ENCODE data around the gene BANK1.

The BANK1 gene

GRCh38 chr4:101989551-101989950, 199.0 kb downstream of the BANK1 start:
- Histone ChIP-seq H3K4me2 (peak overlapping the region; percentile 69; the same call in 1 of the 2 replicates), H3K4me3 (no peak overlapping the region), H3K27ac (0 out of 2 replicates have a peak overlapping the region, but pooled peaks have one; percentile 50), H3K9me3 (peaks cover 12% of the 10 kb centered on the region), H3K36me3 (no peaks in the 10 kb centered on the region), H3K27me3 (no peaks in the 10 kb centered on the region), H4K20me1 (no peaks in the 10 kb centered on the region), H3K9ac (no peak overlapping the region), H3K4me1 (peaks cover 71% of the 10 kb centered on the region)
- TF ChIP-seq Cebpa-rat (IDR thresholded peaks at IDR 0.05) = no peak

GRCh38 chr4:101992446-101992845, 201.9 kb downstream of the BANK1 start:
- Histone ChIP-seq H3K36me3 (no peaks in the 10 kb centered on the region), H3K27ac (no peak overlapping the region), H3K4me1 (peaks cover 67% of the 10 kb centered on the region), H3K4me3 (no peak overlapping the region), H4K20me1 (no peaks in the 10 kb centered on the region), H3K9me3 (peaks cover 12% of the 10 kb centered on the region), H3K9ac (no peak overlapping the region), H3K4me2 (peak overlapping the region; percentile 49; the same call in 1 of the 2 replicates), H3K27me3 (no peaks in the 10 kb centered on the region)
- no peak for TF ChIP-seq Cebpa-rat (IDR thresholded peaks at IDR 0.05)

- TF ChIP-seq Cebpa-rat (IDR thresholded peaks at IDR 0.05) = no peak
- Histone ChIP-seq H3K9me3 (peaks cover 12% of the 10 kb centered on the region), H4K20me1 (no peaks in the 10 kb centered on the region), H3K4me2 (peak overlapping the region; percentile 49), H3K36me3 (no peaks in the 10 kb centered on the region), H3K9ac (no peak overlapping the region), H3K4me1 (peaks cover 60% of the 10 kb centered on the region), H3K27ac (peak overlapping the region; percentile 47; the same call in 1 of the 2 replicates), H3K27me3 (no peaks in the 10 kb centered on the region), H3K4me3 (no peak overlapping the region)
Measured at GRCh38 chr4:101993002-101993841, 202.7 kb downstream of the BANK1 start.

- H3K4me3 ChIP-seq = no peak overlapping the region
- peak overlapping the region; percentile 47; the same call in 1 of the 2 replicates for H3K27ac ChIP-seq
- peaks cover 51% of the 10 kb centered on the region for H3K4me1 ChIP-seq
- no peak overlapping the region for H3K9ac ChIP-seq
- no peaks in the 10 kb centered on the region for H4K20me1 ChIP-seq
- peaks cover 12% of the 10 kb centered on the region for H3K9me3 ChIP-seq
- H3K4me2 ChIP-seq = peak overlapping the region; percentile 49; the same call in 1 of the 2 replicates
- no peaks in the 10 kb centered on the region for H3K27me3 ChIP-seq
- no peak for TF ChIP-seq Cebpa-rat (IDR thresholded peaks at IDR 0.05)
- H3K36me3 ChIP-seq = no peaks in the 10 kb centered on the region
Measured at GRCh38 chr4:101993842-101994775, 203.6 kb downstream of the BANK1 start.

GRCh38 chr4:102007959-102008425, 217.5 kb downstream of the BANK1 start:
- Histone ChIP-seq H3K27me3 (no peaks in the 10 kb centered on the region), H3K9me3 (no peaks in the 10 kb centered on the region), H3K27ac (no peak overlapping the region), H3K4me2 (no peak overlapping the region), H3K4me1 (no peaks in the 10 kb centered on the region), H3K36me3 (no peaks in the 10 kb centered on the region), H3K9ac (no peak overlapping the region), H3K4me3 (no peak overlapping the region), H4K20me1 (no peaks in the 10 kb centered on the region)
- TF ChIP-seq Cebpa-rat (IDR thresholded peaks at IDR 0.05) = no peak

GRCh38 chr4:102008711-102009110, 218.2 kb downstream of the BANK1 start:
- no peak overlapping the region for H3K4me2 ChIP-seq
- no peaks in the 10 kb centered on the region for H3K9me3 ChIP-seq
- no peaks in the 10 kb centered on the region for H3K27me3 ChIP-seq
- no peaks in the 10 kb centered on the region for H3K4me1 ChIP-seq
- H3K27ac ChIP-seq = no peak overlapping the region
- no peaks in the 10 kb centered on the region for H3K36me3 ChIP-seq
- TF ChIP-seq Cebpa-rat (IDR thresholded peaks at IDR 0.05) = no peak
- H3K9ac ChIP-seq = no peak overlapping the region
- H3K4me3 ChIP-seq = no peak overlapping the region
- H4K20me1 ChIP-seq = no peaks in the 10 kb centered on the region

GRCh38 chr4:102022343-102022742, 231.8 kb downstream of the BANK1 start:
- Histone ChIP-seq H3K9ac (no peak overlapping the region), H3K4me2 (no peak overlapping the region), H3K36me3 (no peaks in the 10 kb centered on the region), H3K9me3 (no peaks in the 10 kb centered on the region), H3K4me1 (no peaks in the 10 kb centered on the region), H4K20me1 (no peaks in the 10 kb centered on the region), H3K27ac (no peak overlapping the region), H3K4me3 (no peak overlapping the region), H3K27me3 (no peaks in the 10 kb centered on the region)
- TF ChIP-seq Cebpa-rat (IDR thresholded peaks at IDR 0.05) = no peak

GRCh38 chr4:102027961-102028360, 237.4 kb downstream of the BANK1 start:
- no peak for TF ChIP-seq Cebpa-rat (IDR thresholded peaks at IDR 0.05)
- H3K4me1 ChIP-seq = no peaks in the 10 kb centered on the region
- H3K9ac ChIP-seq = no peak overlapping the region
- H3K27me3 ChIP-seq = no peaks in the 10 kb centered on the region
- H4K20me1 ChIP-seq = no peaks in the 10 kb centered on the region
- H3K9me3 ChIP-seq = no peaks in the 10 kb centered on the region
- H3K4me3 ChIP-seq = no peak overlapping the region
- H3K36me3 ChIP-seq = no peaks in the 10 kb centered on the region
- no peak overlapping the region for H3K4me2 ChIP-seq
- no peak overlapping the region for H3K27ac ChIP-seq

- Histone ChIP-seq H3K9me3 (no peaks in the 10 kb centered on the region), H3K9ac (no peak overlapping the region), H3K27me3 (no peaks in the 10 kb centered on the region), H3K4me1 (no peaks in the 10 kb centered on the region), H3K27ac (no peak overlapping the region), H4K20me1 (no peaks in the 10 kb centered on the region), H3K36me3 (no peaks in the 10 kb centered on the region), H3K4me2 (no peak overlapping the region), H3K4me3 (no peak overlapping the region)
- no peak for TF ChIP-seq Cebpa-rat (IDR thresholded peaks at IDR 0.05)
Measured at GRCh38 chr4:102031406-102031805, 240.9 kb downstream of the BANK1 start.
